Mesodermal cell (in vitro differentiated cells): Measurements from ENCODE around the gene ACVR1.

ENCODE experiments used
- H3K27ac ChIP-seq: 2 replicates; pipeline ENCODE4 v1.7.0; 2013; ENCODE audit warnings: mild to moderate bottlenecking, low read depth, low read length, moderate library complexity; ENCODE audit not compliant: severe bottlenecking
- H3K36me3 ChIP-seq: 2 replicates; pipeline ENCODE4 v1.7.1; 2013; ENCODE audit warnings: mild to moderate bottlenecking, low read length, moderate library complexity; ENCODE audit not compliant: control insufficient read depth, insufficient read depth
- H3K4me1 ChIP-seq: one replicate; pipeline ENCODE4 v1.7.1; 2013; ENCODE audit warnings: mild to moderate bottlenecking, low read length; ENCODE audit not compliant: insufficient read depth, control insufficient read depth, poor library complexity, severe bottlenecking
- H3K4me3 ChIP-seq: 2 replicates; pipeline ENCODE4 v1.7.0; 2013; ENCODE audit warnings: low read length, control low read depth, mild to moderate bottlenecking; ENCODE audit not compliant: insufficient read depth, poor library complexity, severe bottlenecking; ENCODE audit errors: extremely low read depth
- H3K9me3 ChIP-seq: 2 replicates; pipeline ENCODE4 v1.7.1; 2013; ENCODE audit warnings: mild to moderate bottlenecking, low read length, moderate library complexity; ENCODE audit not compliant: control insufficient read depth
- WGBS, 2 experiments: methylation state at CpG; one replicate each; pipeline ENCODE4 v1.1.5; 2013; ENCODE audit warnings: missing lambda C conversion rate in 2 of 2; ENCODE audit not compliant: insufficient coverage in 2 of 2; 5-methylcytosine and 5-hydroxymethylcytosine counted together

Gene ACVR1

DNA sequence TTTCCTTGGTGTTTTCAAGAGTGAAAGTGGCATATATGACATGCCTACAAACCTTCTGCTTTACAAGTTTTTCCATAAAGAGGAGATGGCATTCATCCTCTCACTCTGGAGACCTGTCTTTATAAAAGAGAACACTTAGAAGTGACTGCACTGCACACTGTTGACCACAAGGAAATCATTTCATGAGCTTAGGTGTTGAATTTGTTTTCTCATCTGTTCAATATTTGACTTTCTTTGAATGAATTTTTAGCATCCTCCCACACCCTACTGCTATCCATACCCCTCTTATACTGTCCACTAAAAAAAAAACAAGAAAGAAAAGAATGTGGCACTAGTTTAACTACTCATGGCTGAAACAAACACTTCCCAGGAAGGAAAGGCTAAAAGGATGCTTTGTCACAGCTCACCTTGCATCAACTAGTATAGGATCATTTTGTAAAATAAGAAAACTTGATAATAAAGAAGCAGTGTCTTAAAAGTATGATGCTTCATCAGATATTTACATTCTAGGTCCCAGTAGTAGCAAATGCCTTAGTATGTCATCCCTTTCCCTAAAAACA lies 83.0 kb downstream of the ACVR1 start:
- Histone ChIP-seq H3K27ac (peak overlapping the region; percentile 32), H3K9me3 (no peaks in the 10 kb centered on the region), H3K4me3 (no peak overlapping the region), H3K4me1 (peaks cover 67% of the 10 kb centered on the region), H3K36me3 (peaks cover 9% of the 10 kb centered on the region)

DNA sequence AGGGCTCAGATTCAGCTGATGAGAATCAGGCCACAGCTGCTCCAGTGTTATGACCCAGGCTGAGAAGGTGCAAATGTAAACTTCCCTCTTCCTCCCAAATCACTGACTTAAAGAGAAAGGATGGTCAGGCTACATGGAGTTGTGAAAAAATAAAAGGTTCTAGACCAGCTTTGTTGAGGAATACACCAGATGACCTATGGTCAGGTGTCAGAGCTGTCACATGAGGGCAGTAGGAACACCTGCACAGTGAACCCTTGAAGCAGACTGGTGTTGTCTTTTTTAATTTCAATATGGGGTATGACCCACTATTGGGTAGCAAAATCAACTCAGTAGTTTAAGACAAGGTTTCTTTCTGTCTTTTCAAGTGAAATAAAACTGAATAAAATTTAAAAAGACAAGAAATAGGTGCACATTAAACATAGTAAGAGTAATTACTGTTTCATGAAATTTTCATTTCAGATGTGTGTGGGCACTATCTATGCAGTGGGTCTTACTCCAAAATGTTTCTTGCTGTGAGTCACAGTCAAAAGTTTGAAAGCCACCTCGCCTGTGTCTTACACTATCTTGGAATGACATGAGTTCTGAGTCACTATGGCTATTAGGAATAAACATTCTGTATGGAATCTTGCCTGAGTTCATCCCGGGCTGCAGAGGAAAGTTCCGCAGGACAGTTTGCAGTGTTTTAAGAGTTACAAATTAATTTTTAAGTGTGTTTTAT lies 83.6 kb downstream of the ACVR1 start:
- peaks cover 4% of the 10 kb centered on the region for H3K36me3 ChIP-seq
- H3K4me1 ChIP-seq = peaks cover 73% of the 10 kb centered on the region
- H3K27ac ChIP-seq = peak overlapping the region; percentile 32
- no peak overlapping the region for H3K4me3 ChIP-seq
- no peaks in the 10 kb centered on the region for H3K9me3 ChIP-seq
- WGBS, 2 experiments = 40 to 100% methylated on average over 1 of the region's 3 CpGs

GRCh38 chr2:157790780-157791179 lies 85.3 kb downstream of the ACVR1 start:
- no peaks in the 10 kb centered on the region for H3K9me3 ChIP-seq
- no peak overlapping the region for H3K4me3 ChIP-seq
- H3K27ac ChIP-seq = peak overlapping the region; percentile 73
- peaks cover 87% of the 10 kb centered on the region for H3K4me1 ChIP-seq
- WGBS, 2 experiments = 89 to 95% methylated on average over 5 of the region's 5 CpGs
- H3K36me3 ChIP-seq = no peaks in the 10 kb centered on the region

- Histone ChIP-seq H3K4me1 (peaks cover 87% of the 10 kb centered on the region), H3K27ac (peak overlapping the region; percentile 73), H3K9me3 (no peaks in the 10 kb centered on the region), H3K36me3 (no peaks in the 10 kb centered on the region), H3K4me3 (no peak overlapping the region)
- WGBS, 2 experiments = 88 to 100% methylated on average over 3 to 4 of the region's 4 CpGs
Measured at GRCh38 chr2:157789933-157790511, 86.1 kb downstream of the ACVR1 start.

DNA sequence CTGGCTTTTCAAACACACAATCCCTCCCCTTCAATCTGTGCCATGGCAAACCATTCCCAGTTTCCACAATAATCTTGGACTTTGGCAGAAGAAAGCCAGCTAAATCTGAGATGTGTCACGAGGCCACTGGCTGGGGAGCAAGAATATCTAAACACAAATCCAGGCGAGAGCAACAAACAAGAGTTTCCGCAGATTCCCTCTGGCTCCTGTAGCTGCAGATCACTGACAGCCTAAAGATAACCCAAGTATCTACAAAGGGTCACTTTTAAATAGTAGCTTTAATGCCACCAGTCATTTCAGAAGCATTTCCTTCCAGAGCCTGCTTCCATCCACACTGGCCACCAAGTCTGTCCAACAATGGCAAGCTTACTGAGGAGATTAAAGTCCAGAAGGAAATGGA lies 86.9 kb downstream of the ACVR1 start:
- peaks cover 92% of the 10 kb centered on the region for H3K4me1 ChIP-seq
- 68 to 76% methylated on average over 3 of the region's 3 CpGs for WGBS, 2 experiments

GRCh38 chr2:157788201-157788600 lies 87.9 kb downstream of the ACVR1 start:
- 90 to 93% methylated on average over 2 of the region's 5 CpGs for WGBS, 2 experiments
- Histone ChIP-seq H3K4me3 (no peak overlapping the region), H3K36me3 (no peaks in the 10 kb centered on the region), H3K9me3 (no peaks in the 10 kb centered on the region), H3K4me1 (peaks cover 84% of the 10 kb centered on the region), H3K27ac (no peak overlapping the region)

More for the DNA sequence above, 86.9 kb downstream of the ACVR1 start:
- H3K4me3 ChIP-seq = no peak overlapping the region
- peak overlapping the region; percentile 73 for H3K27ac ChIP-seq
- no peaks in the 10 kb centered on the region for H3K36me3 ChIP-seq
- no peaks in the 10 kb centered on the region for H3K9me3 ChIP-seq

- WGBS, 2 experiments = 61 to 96% methylated on average over 3 of the region's 7 CpGs
- Histone ChIP-seq H3K4me3 (no peak overlapping the region), H3K27ac (peak overlapping the region; percentile 63), H3K36me3 (no peaks in the 10 kb centered on the region), H3K9me3 (no peaks in the 10 kb centered on the region), H3K4me1 (peaks cover 87% of the 10 kb centered on the region)
Measured at GRCh38 chr2:157787364-157787938, 88.7 kb downstream of the ACVR1 start.

GRCh38 chr2:157786663-157787363 lies 89.3 kb downstream of the ACVR1 start:
- H3K4me1 ChIP-seq = peaks cover 87% of the 10 kb centered on the region
- H3K4me3 ChIP-seq = no peak overlapping the region
- WGBS, 2 experiments = 90 to 100% methylated on average over 1 to 4 of the region's 5 CpGs
- H3K27ac ChIP-seq = peak overlapping the region; percentile 63
- H3K36me3 ChIP-seq = no peaks in the 10 kb centered on the region
- no peaks in the 10 kb centered on the region for H3K9me3 ChIP-seq

DNA sequence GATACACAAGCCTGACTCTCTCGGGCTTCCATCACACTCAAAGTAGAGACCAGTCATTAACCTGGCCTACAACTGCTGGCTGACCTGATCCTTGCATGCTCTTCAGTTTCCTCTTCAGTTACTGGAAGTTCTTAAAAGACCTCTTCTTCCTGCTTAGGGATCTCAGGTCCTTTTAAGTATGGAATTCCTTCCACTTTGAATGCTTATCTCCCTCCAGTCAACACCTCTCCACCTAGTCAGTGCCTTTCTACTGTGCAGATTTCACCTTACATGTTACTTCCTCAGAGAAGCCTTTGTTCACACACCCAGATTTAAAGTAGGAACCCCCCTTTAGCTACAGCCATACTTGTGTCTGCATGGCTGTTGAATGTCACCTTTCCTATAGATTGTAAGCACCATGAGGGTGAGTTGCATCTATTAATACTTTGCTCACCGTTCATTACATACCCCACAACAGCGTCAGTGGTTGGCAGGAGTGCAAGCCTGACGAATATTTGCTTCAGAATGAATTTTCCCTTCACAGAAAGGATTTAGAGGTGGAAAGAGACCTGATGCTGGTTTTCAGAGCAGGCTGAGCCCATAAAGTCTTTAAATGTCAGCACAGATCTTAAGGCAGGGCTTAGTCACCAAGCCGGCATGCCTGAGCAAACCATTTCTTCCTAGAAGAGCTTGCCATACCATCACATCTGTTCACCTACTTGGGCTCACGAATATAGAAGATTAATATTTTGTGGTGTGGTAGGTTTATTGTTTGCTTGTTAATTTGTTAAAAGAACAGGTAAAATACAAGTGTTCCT lies 90.1 kb downstream of the ACVR1 start:
- Histone ChIP-seq H3K36me3 (no peaks in the 10 kb centered on the region), H3K4me3 (no peak overlapping the region), H3K9me3 (no peaks in the 10 kb centered on the region), H3K27ac (peak overlapping the region; percentile 63), H3K4me1 (peaks cover 85% of the 10 kb centered on the region)
- 93 to 94% methylated on average over 1 to 3 of the region's 6 CpGs for WGBS, 2 experiments

DNA sequence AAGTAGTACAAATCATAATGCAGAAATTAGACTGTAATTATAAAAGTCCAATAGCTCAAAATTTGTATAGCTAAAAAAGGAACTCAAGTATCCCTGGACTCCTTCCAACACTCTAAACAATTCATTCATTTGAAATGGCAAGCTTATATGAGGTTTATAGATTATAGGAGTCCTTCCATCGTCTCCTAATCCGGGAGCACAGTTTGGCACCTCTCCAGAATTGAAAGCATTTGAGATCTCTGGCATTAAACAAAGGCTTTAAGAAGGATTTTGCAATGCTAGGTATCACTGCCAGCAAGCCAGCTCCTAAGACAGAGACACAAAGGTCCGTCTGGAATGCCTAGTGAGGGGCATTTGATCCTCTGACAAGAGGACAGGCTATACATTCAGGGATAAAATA lies 90.9 kb downstream of the ACVR1 start:
- H3K27ac ChIP-seq = no peak overlapping the region
- H3K36me3 ChIP-seq = peaks cover 3% of the 10 kb centered on the region
- peaks cover 76% of the 10 kb centered on the region for H3K4me1 ChIP-seq
- no peak overlapping the region for H3K4me3 ChIP-seq
- WGBS, 2 experiments = 91 to 100% methylated on average over 3 of the region's 3 CpGs
- H3K9me3 ChIP-seq = no peaks in the 10 kb centered on the region
